ENCODE data around the gene RGP1.

- TF ChIP-seq CTCF (IDR thresholded peaks at IDR 0.05) (no peak), POLR2A (IDR thresholded peaks at IDR 0.05) (no peak)
Measured at GRCh38 chr9:35754264-35754663, 5.2 kb downstream of the RGP1 start, which contains the start of gene MSMP.

Data from testis (tissue), 2 donors.